Peyer's patch (tissue), 4 donors: ENCODE results near the gene FAIM2. TPM values are rescaled to one million over a fixed set of nuclear protein-coding genes. Genes with fewer than 3 reads are reported as not detected.

Source experiments
- DNase-seq, 3 donors: peaks; one replicate each; pipeline ENCODE4 v3.0.0-alpha.2; 2017 to 2019
- H3K27ac ChIP-seq, 4 donors: fragments of 200-600 bp; sonication (generic); one replicate each; pipeline ENCODE4 v1.5.1; 2016 to 2019
- H3K27me3 ChIP-seq, 2 donors: fragments of 200-600 bp; sonication (generic); one replicate each; pipeline ENCODE4 v1.5.1; 2019
- H3K36me3 ChIP-seq, 3 donors: fragments of 200-600 bp; sonication (generic); one replicate each; pipeline ENCODE4 v1.5.1; 2016 to 2019
- H3K4me1 ChIP-seq, 4 donors: fragments of 200-600 bp; sonication (generic); one replicate each; pipeline ENCODE4 v1.5.1; 2016 to 2019
- H3K4me3 ChIP-seq, 4 donors: fragments of 200-600 bp; sonication (generic); 1 replicate in 3 of 4; 2 replicates in 1 of 4; pipeline ENCODE4 v1.5.1; 2016 to 2019; ENCODE audit warnings: mild to moderate bottlenecking in 1 of 4
- H3K9me3 ChIP-seq, 4 donors: fragments of 200-600 bp; sonication (generic); one replicate each; pipeline ENCODE4 v1.5.1; 2016 to 2019; ENCODE audit warnings: mild to moderate bottlenecking in 1 of 4
- POLR2A ChIP-seq, 2 donors: fragments of 450-650 bp; IDR thresholded peaks; one replicate each; pipeline ENCODE4 v1.5.1; 2017; ENCODE audit warnings: antibody characterized with exemption in 2 of 2, mild to moderate bottlenecking in 2 of 2, moderate library complexity in 2 of 2
- total RNA-seq, 4 donors: library from RNA; depleted of rRNA; stranded (reverse); fragments of >200 nt; gene quantifications; one replicate each; pipeline ENCODE4 v1.1.0, GENCODE V29; 2016
- TF ChIP-seq, protein P1 (sequence below), 6 experiments: fragments of 450-650 bp in 4 of 6; fragments of 200-600 bp in 2 of 6; sonication (generic) in 1 of 6; IDR thresholded peaks; one replicate each; pipeline ENCODE4 v1.5.1; 2017 to 2019; ENCODE audit warnings: antibody characterized with exemption in 6 of 6, mild to moderate bottlenecking in 3 of 6, moderate library complexity in 1 of 6

FAIM2 gene
- total RNA-seq, 4 donors from 2014 or later = 0.83 to 4.7 (median 2.9) TPM

DNA sequence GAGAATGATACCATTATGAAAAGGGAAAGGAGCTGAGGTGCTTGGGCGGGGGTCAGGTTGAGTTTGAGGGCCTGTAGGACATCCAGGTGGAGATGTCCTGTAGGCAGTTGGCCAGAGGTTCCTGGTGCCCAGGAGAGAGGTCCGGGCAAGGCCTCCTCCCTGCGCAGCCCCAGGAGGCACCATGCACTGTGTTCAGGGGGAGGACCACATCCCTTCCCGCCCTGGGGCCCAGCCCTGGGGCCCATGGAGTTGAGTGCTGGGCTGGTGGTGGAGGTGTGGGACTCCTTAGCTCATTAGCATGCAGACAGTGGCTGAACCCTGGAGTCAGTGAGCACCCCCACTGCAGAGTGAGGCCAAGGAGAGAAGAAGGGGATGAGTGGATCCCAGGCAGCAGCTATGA, 5.7 kb upstream of the FAIM2 start:
- Histone ChIP-seq H3K27ac (no peak overlapping the region), H3K9me3 (no peaks in the 10 kb centered on the region), H3K4me1 (peaks cover 0 to 2% (median 0%) of the 10 kb centered on the region in 4 donors), H3K4me3 (no peak overlapping the region), H3K36me3 (no peaks in the 10 kb centered on the region), H3K27me3 (no peaks in the 10 kb centered on the region)
- DNase-seq = no peak
- no peak for TF ChIP-seq POLR2A (IDR thresholded peaks at IDR 0.05)
- TF ChIP-seq, protein P1, sequence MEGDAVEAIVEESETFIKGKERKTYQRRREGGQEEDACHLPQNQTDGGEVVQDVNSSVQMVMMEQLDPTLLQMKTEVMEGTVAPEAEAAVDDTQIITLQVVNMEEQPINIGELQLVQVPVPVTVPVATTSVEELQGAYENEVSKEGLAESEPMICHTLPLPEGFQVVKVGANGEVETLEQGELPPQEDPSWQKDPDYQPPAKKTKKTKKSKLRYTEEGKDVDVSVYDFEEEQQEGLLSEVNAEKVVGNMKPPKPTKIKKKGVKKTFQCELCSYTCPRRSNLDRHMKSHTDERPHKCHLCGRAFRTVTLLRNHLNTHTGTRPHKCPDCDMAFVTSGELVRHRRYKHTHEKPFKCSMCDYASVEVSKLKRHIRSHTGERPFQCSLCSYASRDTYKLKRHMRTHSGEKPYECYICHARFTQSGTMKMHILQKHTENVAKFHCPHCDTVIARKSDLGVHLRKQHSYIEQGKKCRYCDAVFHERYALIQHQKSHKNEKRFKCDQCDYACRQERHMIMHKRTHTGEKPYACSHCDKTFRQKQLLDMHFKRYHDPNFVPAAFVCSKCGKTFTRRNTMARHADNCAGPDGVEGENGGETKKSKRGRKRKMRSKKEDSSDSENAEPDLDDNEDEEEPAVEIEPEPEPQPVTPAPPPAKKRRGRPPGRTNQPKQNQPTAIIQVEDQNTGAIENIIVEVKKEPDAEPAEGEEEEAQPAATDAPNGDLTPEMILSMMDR (IDR thresholded peaks at IDR 0.05) = no peak

DNA sequence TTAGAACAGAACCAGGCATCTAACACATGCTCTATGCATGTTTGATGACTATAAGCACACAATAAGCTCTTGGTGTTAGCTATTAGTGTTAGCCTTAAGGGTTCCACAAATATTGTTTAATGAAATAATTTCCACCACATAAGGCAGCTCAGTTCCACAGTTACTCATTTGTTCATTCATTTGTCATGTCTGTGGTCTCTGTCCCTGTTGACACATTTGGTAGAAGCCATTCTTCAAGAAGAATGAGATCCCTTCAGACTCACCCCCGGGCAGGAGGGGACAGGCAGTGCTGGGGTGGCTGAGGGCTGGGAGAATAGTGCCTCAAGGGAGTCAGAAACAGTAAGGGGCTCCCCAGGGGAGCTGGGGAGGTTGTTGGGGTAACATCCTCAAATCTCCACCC, 3.7 kb upstream of the FAIM2 start:
- no peak overlapping the region for H3K27ac ChIP-seq
- no peaks in the 10 kb centered on the region for H3K27me3 ChIP-seq
- H3K36me3 ChIP-seq = no peaks in the 10 kb centered on the region
- H3K4me3 ChIP-seq = no peak overlapping the region
- H3K9me3 ChIP-seq = no peaks in the 10 kb centered on the region
- H3K4me1 ChIP-seq = peaks cover 0 to 12% (median 0%) of the 10 kb centered on the region in 4 donors
- TF ChIP-seq, protein P1 (IDR thresholded peaks at IDR 0.05) = no peak
- no peak for TF ChIP-seq POLR2A (IDR thresholded peaks at IDR 0.05)
- no peak for DNase-seq

DNA sequence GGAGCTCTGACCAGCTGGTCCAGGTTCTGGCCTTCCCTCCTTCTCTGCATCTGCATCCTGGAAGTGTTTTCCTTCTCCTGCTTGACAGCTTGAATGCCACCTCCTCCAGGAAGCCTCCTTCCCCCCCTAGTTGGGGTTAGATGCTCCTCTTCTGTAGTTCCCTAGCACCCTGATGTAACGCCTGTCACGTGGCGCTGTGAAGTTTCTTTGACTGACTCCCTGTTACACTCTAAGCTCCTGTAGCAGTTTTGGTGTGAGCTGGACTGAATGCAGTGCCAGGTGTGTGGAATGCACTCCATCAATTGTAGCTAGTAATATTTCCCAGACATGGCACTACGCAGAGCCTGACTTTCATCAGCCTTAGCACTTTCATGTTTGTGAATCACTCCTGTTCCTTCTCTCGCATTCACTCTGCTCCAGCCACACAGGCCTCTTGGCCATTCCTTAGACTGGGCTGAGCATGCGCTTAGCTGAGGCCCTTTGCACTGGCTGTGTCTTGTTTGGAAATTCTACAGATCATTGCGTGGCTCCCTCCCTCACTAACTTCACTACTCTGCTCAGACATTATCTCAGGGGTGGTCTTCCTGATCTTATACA, 2.1 kb upstream of the FAIM2 start:
- DNase-seq = peak in 1 of 3 donors; percentile 18
- Histone ChIP-seq H3K9me3 (no peaks in the 10 kb centered on the region), H3K27ac (no peak overlapping the region), H3K4me1 (peaks cover 0 to 12% (median 0%) of the 10 kb centered on the region in 4 donors), H3K27me3 (no peaks in the 10 kb centered on the region), H3K36me3 (no peaks in the 10 kb centered on the region), H3K4me3 (no peak overlapping the region)
- TF ChIP-seq, protein P1 (IDR thresholded peaks at IDR 0.05) = no peak
- no peak for TF ChIP-seq POLR2A (IDR thresholded peaks at IDR 0.05)

DNA sequence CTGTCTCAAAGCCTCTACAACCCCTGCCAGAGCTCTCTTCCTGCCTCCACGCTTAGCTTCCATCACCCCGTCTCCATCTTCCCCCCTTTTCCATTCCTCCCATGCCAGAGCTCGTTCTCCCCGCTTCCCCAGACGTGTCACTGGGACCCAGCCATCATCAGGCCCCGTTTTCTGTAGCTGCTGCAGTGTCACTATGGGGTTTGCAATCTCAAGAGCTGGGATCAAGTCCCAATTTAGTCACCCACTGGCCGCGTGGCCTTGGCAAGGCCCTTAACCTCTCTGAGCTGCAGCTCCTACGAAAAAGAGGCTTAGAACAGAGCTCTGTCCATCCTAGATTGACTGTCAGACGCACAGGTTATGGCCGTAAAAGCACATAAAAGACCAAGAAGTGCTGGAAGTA, 901 bp upstream of the FAIM2 start:
- Histone ChIP-seq H3K27ac (peak overlapping the region in 2 of 4 donors; percentile 49 to 51), H3K36me3 (no peaks in the 10 kb centered on the region), H3K27me3 (no peaks in the 10 kb centered on the region), H3K4me1 (peaks cover 0 to 12% (median 0%) of the 10 kb centered on the region in 4 donors), H3K9me3 (no peaks in the 10 kb centered on the region), H3K4me3 (no peak overlapping the region)
- TF ChIP-seq, protein P1 (IDR thresholded peaks at IDR 0.05) = no peak
- TF ChIP-seq POLR2A (IDR thresholded peaks at IDR 0.05) = no peak
- DNase-seq = peak in 1 of 3 donors; percentile 26

DNA sequence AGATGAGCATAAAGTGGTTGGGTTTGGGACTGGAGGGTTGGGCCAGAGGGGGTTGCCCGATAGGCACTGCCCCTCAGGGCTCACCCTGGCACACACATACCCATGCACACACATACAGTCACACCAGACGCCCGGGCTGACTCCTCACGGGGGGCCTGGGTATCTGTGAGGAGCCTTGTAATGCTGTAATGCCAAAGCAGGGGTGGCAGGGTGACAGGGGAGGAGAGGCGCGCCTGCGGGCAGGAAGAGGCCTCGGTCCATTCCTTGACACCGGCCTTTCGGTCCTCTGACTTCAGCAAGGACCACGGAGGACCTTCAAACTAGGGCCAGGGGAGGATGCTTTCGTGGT, 375 bp downstream of the FAIM2 start:
- peaks cover 0 to 12% (median 0%) of the 10 kb centered on the region in 4 donors for H3K4me1 ChIP-seq
- peak overlapping the region; percentile 30 to 51 (median 48) for H3K4me3 ChIP-seq
- H3K27ac ChIP-seq = peak overlapping the region in 1 of 4 donors; percentile 31
- no peaks in the 10 kb centered on the region for H3K27me3 ChIP-seq
- H3K9me3 ChIP-seq = no peaks in the 10 kb centered on the region
- H3K36me3 ChIP-seq = no peaks in the 10 kb centered on the region
- TF ChIP-seq, protein P1 (IDR thresholded peaks at IDR 0.05) = no peak
- no peak for TF ChIP-seq POLR2A (IDR thresholded peaks at IDR 0.05)
- DNase-seq = no peak
